Right renal cortex interstitium (tissue), 3 donors: ENCODE data around the gene CDHR3. TPM values are rescaled to one million over a fixed set of nuclear protein-coding genes. Genes with fewer than 3 reads are reported as not detected.

ENCODE experiments used
- DNase-seq, 3 donors: peaks; one replicate each; pipeline ENCODE4 v3.0.0-alpha.2; 2013; ENCODE audit warnings: low read depth in 3 of 3, low spot score in 2 of 3
- polyA plus RNA-seq, 3 donors: library from polyadenylated mRNA; unstranded; fragments of 120-200 nt; gene quantifications; one replicate each; pipeline ENCODE4 v1.2.1, GENCODE V29; 2013; ENCODE audit not compliant: insufficient read length in 3 of 3

CDHR3 gene
- polyA plus RNA-seq, 3 donors: 4.8 to 5.9 (median 5.0) TPM

GRCh38 chr7:106045586-106045985 is 82.5 kb downstream of the CDHR3 start:
- DNase-seq: no peak

- no peak for DNase-seq
These were observed 84.1 kb downstream of the CDHR3 start for GRCh38 chr7:106047184-106047583.

DNA sequence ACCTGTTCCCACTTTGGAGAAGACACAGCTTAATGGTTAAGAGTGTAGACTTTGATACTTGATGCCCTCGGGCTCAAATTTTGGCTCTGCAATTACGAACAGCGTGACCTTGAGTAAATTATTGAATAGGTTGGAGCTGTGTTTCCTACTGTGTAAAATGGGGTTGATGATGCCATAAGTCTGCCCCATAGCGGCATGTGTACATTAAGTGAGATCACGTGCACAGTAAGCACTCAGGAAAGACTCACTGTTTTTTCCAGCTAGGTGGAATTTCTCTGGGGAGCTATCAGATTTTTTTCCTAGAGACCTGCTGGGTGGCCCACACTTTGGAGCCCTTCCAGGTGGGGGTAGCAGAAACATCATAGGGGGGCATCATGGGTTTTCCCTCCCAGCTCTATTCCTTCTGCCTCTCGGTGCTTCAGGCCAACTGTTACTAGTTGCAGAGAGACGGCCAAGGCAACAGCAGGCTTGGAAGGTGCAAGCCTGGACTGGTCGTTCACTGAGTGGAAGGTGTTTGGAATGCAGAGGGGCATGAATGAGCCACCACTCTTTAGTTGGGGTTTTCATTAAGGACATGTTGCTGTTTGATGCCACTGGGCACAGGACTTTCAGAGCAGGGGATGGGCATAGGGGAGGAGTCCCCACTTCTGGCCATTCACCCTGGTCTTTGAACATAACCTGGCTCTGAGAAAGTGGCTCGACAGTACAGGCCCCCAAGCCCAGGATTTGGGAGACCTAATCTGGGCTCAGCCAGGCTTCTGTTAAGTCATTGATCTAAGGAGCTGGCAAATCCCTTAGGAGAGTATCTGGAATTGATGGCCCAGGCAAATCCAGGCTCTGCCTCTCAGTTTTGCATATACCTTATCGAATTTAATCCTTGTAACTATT is 85.0 kb downstream of the CDHR3 start:
- DNase-seq: no peak

DNA sequence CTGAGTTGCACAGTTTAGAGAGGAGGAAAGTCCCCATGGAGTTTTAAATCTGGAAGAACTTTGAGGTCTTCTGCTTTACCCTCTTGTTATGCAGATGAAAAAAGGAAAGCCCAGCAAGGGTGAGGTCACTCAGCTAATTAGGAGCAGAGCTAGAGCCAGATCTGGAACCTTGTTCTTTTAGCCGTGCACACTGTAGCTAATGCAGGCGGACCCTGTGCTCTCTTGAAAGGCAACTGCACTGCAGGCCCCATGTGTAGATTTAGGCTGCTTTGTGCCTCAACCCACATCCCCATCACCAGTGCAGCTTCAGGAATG is 85.6 kb downstream of the CDHR3 start:
- DNase-seq: no peak

DNA sequence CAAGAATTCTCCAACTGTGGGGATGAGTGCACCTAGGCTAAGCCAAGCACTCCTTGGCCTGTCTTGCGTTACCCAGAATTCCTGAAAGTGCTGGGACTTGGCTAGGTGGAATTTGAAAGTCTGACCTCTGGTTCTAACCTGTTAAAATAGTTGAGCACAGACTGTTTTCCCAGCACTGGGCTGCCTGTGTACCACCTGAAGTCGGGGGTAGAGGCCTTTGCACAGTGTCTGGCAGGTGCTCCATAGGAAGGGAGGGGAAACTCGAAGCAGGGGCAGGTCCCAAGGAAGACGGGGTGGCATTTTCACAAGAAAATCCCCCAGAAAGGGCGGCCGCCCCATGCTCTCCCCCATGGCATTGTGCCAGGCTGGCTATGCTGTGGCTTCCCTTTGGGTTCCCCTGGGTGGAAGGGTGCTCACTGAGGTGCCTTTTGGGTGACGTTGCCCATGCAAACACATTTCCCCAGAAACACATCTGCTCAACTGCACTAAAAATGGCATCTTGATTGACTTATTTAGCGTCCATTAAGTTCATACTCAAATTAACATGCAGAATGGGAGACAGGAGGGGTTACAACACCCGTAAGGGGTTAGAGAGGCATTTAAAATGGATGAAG is 86.2 kb downstream of the CDHR3 start:
- DNase-seq: no peak

DNA sequence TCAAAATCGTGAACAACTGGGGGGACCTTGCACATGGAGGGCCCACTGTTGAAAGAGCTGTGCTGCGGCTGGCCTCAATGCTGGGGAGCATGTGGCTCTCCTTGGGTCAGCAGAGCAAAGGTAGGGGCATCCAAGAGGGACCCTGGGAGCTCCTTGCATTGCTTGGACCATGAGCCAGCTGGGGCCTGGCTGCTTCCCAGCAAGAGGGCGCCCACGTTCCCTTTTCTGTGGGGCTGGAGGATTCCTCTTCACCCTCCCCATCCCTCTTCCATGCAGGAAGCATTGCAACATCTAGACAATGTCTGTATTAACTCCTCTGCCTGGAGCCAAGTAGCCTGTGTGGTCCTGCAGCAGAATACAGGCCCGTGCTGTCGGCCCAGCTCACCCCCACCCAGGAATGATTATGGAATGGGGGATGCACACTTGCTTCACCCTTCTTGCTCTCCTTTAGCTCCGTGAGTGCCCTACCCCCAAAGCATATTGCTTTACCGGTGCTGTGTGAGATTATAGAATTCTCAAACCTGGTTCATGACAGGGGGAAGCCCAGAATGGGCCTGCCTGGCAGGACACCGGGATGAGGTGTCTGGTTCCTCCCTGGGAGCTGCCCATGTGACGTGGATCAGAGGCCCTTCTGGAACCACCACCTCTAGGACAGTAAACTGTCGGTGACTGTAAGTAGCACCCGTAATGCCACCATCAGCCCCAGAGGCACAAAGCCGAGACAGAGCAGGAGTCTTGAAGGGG is 87.1 kb downstream of the CDHR3 start:
- no peak for DNase-seq

DNA sequence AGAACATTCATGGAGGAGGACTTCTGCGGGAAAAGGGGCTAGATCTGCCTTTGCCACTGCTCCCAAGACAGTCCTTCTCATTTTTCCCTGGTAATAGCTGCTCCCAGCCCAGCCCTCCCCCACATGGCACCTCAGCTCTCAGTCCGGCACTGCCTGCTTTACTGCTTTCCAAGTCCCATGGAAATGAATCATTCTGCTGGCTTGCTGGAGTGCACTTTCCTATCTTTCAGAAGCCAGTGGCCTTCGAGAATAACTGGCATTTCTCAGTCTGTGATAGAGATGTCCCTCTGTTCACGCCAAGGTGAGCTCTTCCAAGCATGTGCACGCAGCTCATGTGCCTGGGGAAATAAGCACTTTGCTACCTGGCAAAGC is 87.7 kb downstream of the CDHR3 start:
- no peak for DNase-seq

GRCh38 chr7:106052681-106053080 is 89.6 kb downstream of the CDHR3 start:
- DNase-seq: no peak

DNA sequence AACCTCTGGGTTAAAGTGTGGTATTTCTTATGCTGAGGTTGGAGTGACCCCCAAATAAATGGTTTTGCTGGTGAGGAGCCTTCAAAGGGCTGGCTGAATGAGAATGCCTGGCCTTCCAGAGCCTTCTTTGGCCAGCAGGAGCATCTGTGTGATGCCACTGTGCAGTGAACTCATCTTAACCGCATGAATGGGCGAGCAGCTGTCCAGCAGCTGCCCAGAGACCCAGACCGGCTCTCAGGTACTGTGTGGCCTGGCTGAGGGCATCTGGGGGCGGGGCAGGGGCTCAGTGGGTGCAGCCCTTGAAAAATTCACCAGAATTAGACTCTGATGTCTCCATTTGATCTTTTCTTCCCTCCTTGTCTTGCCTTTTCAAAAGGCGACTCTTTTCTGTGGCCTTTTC is 90.0 kb downstream of the CDHR3 start:
- DNase-seq: no peak

GRCh38 chr7:106054156-106054910 is 91.3 kb downstream of the CDHR3 start:
- no peak for DNase-seq

GRCh38 chr7:106054971-106055532 is 92.0 kb downstream of the CDHR3 start:
- DNase-seq: no peak

- DNase-seq: no peak
These were observed 93.6 kb downstream of the CDHR3 start for GRCh38 chr7:106056513-106057203.

DNA sequence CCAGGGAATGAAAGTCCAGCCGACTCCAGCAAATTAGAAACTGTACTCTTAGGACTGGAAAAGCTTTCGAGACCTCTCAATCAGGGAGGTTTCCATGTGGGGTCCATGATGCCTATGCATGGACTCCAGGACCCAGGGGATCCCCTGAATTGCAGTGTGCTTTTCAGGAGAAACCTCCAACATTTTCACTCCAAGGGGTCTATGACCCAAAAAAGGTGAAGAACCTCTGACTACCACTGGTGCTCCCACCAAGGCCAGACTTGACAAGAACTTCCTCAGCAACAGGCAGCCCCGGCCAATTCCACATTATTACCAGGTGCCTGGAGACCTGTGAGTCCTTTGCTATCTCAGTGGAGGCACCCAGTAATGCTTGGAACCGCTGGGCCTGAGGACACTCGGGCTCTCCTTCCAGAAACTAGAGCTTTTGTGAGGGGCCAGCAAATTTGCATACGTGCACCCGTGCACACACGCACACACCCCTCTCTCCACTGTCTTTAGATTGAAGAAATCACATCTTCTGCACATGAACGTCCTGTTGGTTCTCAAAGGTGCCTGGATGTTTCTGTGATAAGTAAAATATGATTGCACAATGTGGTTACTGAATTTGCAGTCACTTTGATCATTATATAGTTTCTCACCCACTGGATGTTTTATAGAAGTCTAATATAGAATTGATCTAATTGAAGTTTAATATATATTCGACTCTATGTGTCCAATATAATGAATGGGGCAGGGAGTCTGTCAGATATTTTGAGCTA is 94.3 kb downstream of the CDHR3 start:
- no peak for DNase-seq

GRCh38 chr7:106057962-106058927 is 95.2 kb downstream of the CDHR3 start:
- no peak for DNase-seq

GRCh38 chr7:106058928-106059324 is 95.9 kb downstream of the CDHR3 start:
- DNase-seq: no peak

GRCh38 chr7:106059556-106059955 is 96.5 kb downstream of the CDHR3 start:
- DNase-seq: no peak

GRCh38 chr7:106060394-106060920 is 97.4 kb downstream of the CDHR3 start:
- DNase-seq: no peak
